Glutamatergic neuron (in vitro differentiated cells): ENCODE results near the gene MOG. TPM values are rescaled to one million over a fixed set of nuclear protein-coding genes. Genes with fewer than 3 reads are reported as not detected.

Experiments used
- DNase-seq: peaks from one replicate; pipeline ENCODE4 v3.0.0; 2022
- H3K27ac Mint-ChIP-seq: one replicate; pipeline ENCODE4 v1.8.0; 2020; ENCODE audit warnings: mild to moderate bottlenecking, mixed read lengths, inconsistent platforms; ENCODE audit not compliant: unreplicated experiment
- H3K27me3 Mint-ChIP-seq: one replicate; pipeline ENCODE4 v1.8.0; 2020; ENCODE audit warnings: mild to moderate bottlenecking, moderate library complexity, mixed read lengths, inconsistent platforms; ENCODE audit not compliant: unreplicated experiment
- H3K36me3 Mint-ChIP-seq: one replicate; pipeline ENCODE4 v1.8.0; 2020; ENCODE audit warnings: mild to moderate bottlenecking, mixed read lengths, inconsistent platforms; ENCODE audit not compliant: unreplicated experiment
- H3K4me1 Mint-ChIP-seq: one replicate; pipeline ENCODE4 v1.8.0; 2020; ENCODE audit warnings: mild to moderate bottlenecking, low read depth, mixed read lengths, inconsistent platforms; ENCODE audit not compliant: unreplicated experiment
- H3K4me3 Mint-ChIP-seq: one replicate; pipeline ENCODE4 v1.8.0; 2020; ENCODE audit warnings: mild to moderate bottlenecking, mixed read lengths, inconsistent platforms; ENCODE audit not compliant: unreplicated experiment
- H3K9me3 Mint-ChIP-seq: one replicate; pipeline ENCODE4 v1.8.0; 2020; ENCODE audit warnings: mild to moderate bottlenecking, moderate library complexity, mixed read lengths, inconsistent platforms; ENCODE audit not compliant: unreplicated experiment
- total RNA-seq: library from RNA; stranded (reverse); fragmentation: NEBNext Ultra II Directional; extraction: Animal tissue kit (Norgen Biotek cat#: 25700); gene quantifications from one replicate; pipeline ENCODE4 v1.2.1, GENCODE V29; 2021; ENCODE audit not compliant: unreplicated experiment
- TF ChIP-seq, protein P1 (sequence below): fragments of 200-600 bp; sonication (generic); IDR thresholded peaks from one replicate; pipeline ENCODE4 v1.5.0; 2021; ENCODE audit not compliant: partially characterized antibody, unreplicated experiment

MOG gene
- total RNA-seq, 1 donor from 2014 or later = not detected

DNA sequence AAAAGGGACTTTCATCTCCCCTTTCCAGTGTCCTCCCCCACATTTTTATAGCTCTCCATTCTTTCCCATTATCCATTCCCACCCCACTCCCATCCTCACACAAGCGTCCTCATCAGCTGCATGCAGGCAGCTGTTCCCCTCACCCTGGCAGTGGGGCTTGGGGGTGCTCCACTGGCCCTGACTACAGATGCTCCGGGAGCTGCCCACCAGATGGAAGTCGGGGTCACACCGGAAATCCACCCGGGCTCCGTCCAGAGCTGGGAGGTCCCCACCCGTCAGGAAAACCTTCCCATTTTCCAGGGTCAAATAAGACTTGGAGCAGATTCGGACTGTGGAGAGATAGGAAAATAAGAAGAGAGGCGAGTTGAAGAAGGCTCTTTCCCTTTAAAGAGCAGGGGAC, 26.6 kb upstream of the MOG start:
- no peak overlapping the region for H3K27ac Mint-ChIP-seq
- H3K4me1 Mint-ChIP-seq = peaks cover 37% of the 10 kb centered on the region
- peak overlapping the region; percentile 94 for H3K4me3 Mint-ChIP-seq
- TF ChIP-seq, protein P1, sequence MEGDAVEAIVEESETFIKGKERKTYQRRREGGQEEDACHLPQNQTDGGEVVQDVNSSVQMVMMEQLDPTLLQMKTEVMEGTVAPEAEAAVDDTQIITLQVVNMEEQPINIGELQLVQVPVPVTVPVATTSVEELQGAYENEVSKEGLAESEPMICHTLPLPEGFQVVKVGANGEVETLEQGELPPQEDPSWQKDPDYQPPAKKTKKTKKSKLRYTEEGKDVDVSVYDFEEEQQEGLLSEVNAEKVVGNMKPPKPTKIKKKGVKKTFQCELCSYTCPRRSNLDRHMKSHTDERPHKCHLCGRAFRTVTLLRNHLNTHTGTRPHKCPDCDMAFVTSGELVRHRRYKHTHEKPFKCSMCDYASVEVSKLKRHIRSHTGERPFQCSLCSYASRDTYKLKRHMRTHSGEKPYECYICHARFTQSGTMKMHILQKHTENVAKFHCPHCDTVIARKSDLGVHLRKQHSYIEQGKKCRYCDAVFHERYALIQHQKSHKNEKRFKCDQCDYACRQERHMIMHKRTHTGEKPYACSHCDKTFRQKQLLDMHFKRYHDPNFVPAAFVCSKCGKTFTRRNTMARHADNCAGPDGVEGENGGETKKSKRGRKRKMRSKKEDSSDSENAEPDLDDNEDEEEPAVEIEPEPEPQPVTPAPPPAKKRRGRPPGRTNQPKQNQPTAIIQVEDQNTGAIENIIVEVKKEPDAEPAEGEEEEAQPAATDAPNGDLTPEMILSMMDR = no peak
- no peak for DNase-seq
- peaks cover 22% of the 10 kb centered on the region for H3K27me3 Mint-ChIP-seq
- peaks cover 16% of the 10 kb centered on the region for H3K9me3 Mint-ChIP-seq
- H3K36me3 Mint-ChIP-seq = peaks cover 25% of the 10 kb centered on the region

DNA sequence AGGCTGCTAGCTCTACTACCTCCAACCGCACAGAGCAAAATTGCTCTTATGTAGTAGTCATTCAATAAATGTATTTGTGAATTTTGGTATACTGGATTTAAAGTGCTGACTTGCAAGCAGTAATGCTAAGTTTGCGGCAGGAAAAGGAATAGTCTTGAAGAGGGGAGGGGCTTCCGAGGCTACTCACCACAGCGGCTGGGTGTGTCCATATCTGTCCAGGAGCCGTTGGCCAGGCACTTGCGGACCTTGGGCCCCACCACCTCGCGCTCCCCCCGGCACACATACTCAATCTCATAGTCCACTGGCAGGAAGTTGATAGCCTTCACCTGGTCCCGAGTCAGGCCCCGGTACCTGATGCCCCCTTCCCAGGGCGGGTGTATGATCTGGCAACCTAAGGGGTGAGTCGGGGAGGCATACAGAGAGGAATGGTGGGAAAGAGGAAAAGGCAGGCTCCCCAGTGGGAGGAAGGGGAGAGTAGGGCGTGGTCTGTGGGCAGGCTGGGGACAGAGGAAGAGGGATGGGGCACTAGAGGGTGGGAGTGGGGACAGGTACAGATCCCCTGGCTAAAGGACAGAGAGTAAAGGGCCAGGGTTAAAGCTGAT, 25.6 kb upstream of the MOG start:
- Mint-ChIP-seq H3K4me1 (peaks cover 31% of the 10 kb centered on the region), H3K9me3 (peaks cover 16% of the 10 kb centered on the region), H3K27ac (peak overlapping the region; percentile 76), H3K27me3 (peaks cover 23% of the 10 kb centered on the region), H3K4me3 (peak overlapping the region; percentile 94), H3K36me3 (peaks cover 22% of the 10 kb centered on the region)
- TF ChIP-seq, protein P1 = no peak
- DNase-seq = peak; percentile 39

DNA sequence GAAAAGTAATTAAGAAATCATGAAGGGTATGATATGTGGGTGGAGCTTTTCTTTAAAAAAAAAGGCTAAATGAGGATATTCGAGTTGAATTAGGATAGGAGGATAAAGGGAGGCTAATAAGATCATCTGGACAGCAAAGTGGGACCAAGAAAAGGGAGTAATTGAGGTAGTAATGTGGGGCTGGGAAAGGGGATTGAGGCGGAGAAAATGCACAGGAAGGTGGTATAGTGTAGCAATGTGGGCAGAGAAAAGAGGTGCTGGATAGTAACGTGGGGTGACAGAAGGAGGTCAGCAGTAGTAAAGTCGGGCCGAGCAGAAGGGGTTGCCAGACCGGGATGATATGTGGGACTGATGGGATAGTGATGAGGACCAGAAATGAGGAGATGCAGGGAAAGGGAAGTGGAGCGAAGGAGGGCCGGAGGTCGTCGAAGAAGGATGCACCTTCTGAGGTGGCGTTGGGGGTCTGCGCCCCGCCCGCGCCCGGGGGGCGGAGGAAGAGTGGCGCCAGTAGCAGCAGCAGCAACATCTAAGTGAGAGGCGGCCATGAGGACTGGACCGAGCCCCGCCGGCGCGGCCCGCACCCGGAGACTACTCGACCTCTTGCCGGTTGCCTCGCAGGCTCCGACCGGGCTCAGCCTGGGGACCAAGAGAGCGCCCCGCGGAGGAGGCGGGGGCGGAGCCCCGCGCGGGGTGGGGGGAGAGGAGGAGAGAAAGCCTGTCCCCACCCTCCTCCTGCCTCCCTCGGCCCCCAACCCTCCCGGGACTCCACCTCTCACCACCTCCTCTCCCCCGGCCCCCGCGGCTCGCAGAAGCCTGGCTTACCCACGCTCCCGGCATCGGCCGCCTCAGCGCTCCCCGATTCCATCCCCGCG, 24.8 kb upstream of the MOG start:
- TF ChIP-seq, protein P1 = no peak
- peak; percentile 78 for DNase-seq
- H3K27ac Mint-ChIP-seq = peak overlapping the region; percentile 76

DNA sequence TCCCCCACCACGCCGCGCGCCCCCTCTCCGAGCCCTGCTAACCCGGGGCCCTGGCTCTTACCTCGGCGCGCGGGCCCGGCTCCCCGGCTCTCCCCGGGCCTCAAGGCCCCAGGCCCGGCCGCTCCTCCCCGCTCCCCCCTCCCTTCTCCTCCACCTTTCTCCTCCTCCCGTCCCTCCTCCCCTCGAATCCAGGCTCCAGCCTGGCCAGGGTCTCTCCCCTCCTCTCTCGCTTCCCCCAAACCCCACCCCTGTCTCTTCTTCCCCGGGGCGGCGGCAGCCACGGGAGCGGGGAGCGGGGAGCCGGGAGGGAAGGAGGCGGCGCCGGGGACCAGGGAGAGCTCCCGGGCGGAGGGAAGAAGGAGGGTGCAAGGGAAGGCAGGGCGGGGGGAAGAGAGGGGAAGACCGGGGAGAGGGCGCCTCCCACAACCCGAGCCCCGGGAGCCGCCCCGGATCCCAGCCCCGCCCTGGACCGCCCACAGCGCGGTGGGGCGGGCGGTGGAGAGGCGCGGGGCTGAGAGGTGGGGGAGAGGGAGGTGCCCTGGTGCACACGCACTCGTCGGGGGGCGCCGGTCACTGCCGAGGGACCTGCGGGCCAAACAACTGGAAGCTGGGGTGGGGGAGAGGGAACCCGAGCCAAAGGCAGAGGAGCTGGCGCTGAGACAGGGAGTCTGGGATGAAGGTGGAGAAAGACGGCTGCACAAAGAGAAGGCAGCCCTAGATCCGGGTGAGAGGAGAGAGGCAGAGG, 23.9 kb upstream of the MOG start, which contains the start of gene GABBR1:
Gene GABBR1 (minus strand): TSS at position 395 of the 745 bp plus-strand sequence. CDS start 798 bp downstream, outside the sequence.
- peak; percentile 92 for DNase-seq
- TF ChIP-seq, protein P1 = no peak
- Mint-ChIP-seq H3K4me3 (peak within 1 kb of the TSS; percentile 95), H3K27me3 (peaks cover 19% of the 10 kb centered on the region), H3K27ac (peak within 1 kb of the TSS; percentile 98), H3K36me3 (peaks cover 15% of the 10 kb centered on the region), H3K4me1 (peaks cover 25% of the 10 kb centered on the region), H3K9me3 (peaks cover 13% of the 10 kb centered on the region)

More for the DNA sequence above, 24.8 kb upstream of the MOG start:
- H3K36me3 Mint-ChIP-seq = peaks cover 15% of the 10 kb centered on the region
- peaks cover 18% of the 10 kb centered on the region for H3K27me3 Mint-ChIP-seq
- peaks cover 25% of the 10 kb centered on the region for H3K4me1 Mint-ChIP-seq
- H3K9me3 Mint-ChIP-seq = peaks cover 13% of the 10 kb centered on the region
- H3K4me3 Mint-ChIP-seq = peak overlapping the region; percentile 94
